H1 (cell line): Measurements from ENCODE around the gene MAGI2. TPM values are rescaled to one million over a fixed set of nuclear protein-coding genes. Genes with fewer than 3 reads are reported as not detected.

Experiments
- BRCA1 ChIP-seq: IDR thresholded peaks from 2 replicates; pipeline ENCODE4 v1.6.1; 2012; ENCODE audit warnings: low read depth, low read length, improper control_type of control experiment
- CHD1 ChIP-seq: IDR thresholded peaks from 2 replicates; pipeline ENCODE4 v1.6.1; 2012; ENCODE audit warnings: low read depth, low read length, improper control_type of control experiment
- RBBP5 ChIP-seq: IDR thresholded peaks from 2 replicates; pipeline ENCODE4 v1.7.1; 2012; ENCODE audit warnings: low read depth, mild to moderate bottlenecking, inconsistent platforms, low read length, moderate library complexity, borderline replicate concordance
- RXRA ChIP-seq: IDR thresholded peaks from 2 replicates; pipeline ENCODE4 v1.6.1; 2011; ENCODE audit warnings: low read depth, mild to moderate bottlenecking, low read length, moderate library complexity; ENCODE audit not compliant: insufficient read depth
- SIX5 ChIP-seq: IDR thresholded peaks from 2 replicates; pipeline ENCODE4 v1.6.1; 2011; ENCODE audit warnings: mild to moderate bottlenecking, low read depth, low read length
- ZNF274 ChIP-seq: IDR thresholded peaks from 2 replicates; pipeline ENCODE4 v1.7.0; 2012; ENCODE audit warnings: low read length, borderline replicate concordance; ENCODE audit errors: extremely low read depth
- polyA plus RNA-seq, 7 experiments: library from polyadenylated mRNA; depleted of rRNA in 3 of 7; stranded (reverse) in 5 of 7; unstranded in 2 of 7; fragments of >200 nt in 5 of 7; fragments of 200-250 nt in 2 of 7; gene quantifications; 1 replicate in 5 of 7; 2 replicates in 1 of 7; 4 replicates in 1 of 7; pipeline versions ENCODE4 v1.2.1 to v1.2.3, GENCODE V29; 2011 to 2013; ENCODE audit warnings: missing spikeins in 2 of 7, mixed read lengths in 2 of 7
- total RNA-seq: library from RNA; stranded (reverse); fragmentation: NEBNext Ultra II Directional; extraction: Animal tissue kit (Norgen Biotek cat#: 25700); gene quantifications from 2 replicates; pipeline ENCODE4 v1.2.1, GENCODE V29; 2021
- TF ChIP-seq, protein P1 (sequence below): fragments of 300-600 bp; sonication (generic); IDR thresholded peaks from 2 replicates; pipeline ENCODE4 v1.7.1; 2012; ENCODE audit warnings: low read length, moderate library complexity, mild to moderate bottlenecking, inconsistent platforms; ENCODE audit not compliant: insufficient replicate concordance
- TF ChIP-seq, protein P2 (sequence below): IDR thresholded peaks from 2 replicates; pipeline ENCODE4 v1.6.1; 2011; ENCODE audit warnings: low read length, improper control_type of control experiment
- TF ChIP-seq, protein P3 (sequence below): IDR thresholded peaks from 2 replicates; pipeline ENCODE4 v1.6.1; 2011; ENCODE audit warnings: low read depth, mild to moderate bottlenecking, low read length; ENCODE audit not compliant: insufficient read depth

The MAGI2 gene
- total and polyA plus RNA-seq, 2 of the 8 experiments (the other 6 are each of a cell fraction or from before 2014, with no cell fraction given), result 6.0 to 27.3 TPM

DNA sequence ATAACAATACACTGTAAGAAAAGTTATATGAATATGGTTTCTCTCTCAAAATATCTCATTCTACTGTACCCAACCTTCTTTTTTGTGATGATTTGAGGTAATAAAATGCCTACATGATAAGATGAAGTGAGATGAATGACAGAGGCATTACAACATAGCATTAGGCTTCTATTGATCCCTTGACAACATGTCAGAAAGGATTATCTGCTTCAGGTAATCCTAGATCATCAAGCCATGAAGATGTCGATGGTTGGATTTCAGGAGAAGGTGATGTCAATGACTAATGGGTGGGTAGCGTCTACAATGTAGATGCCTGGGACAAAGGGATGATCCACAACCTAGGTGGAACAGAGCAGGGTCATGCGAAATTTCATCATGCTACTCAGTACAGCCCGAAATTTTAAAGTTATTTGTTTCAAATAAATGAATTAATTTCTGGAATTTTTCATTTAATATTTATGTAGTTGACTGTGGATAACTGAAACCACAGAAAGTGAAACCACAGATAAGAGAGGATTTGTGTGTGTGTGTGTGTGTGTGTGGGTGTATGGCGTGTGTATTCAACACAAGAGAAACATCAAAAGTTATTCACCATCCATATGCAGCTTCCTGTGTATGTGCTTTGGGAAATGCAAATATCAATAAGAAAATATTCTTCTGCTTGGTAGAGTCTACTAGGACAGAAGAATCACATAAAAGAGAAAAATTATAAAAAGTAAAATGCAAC, 77.0 kb downstream of the MAGI2 start (continued):
- TF ChIP-seq, protein P1, sequence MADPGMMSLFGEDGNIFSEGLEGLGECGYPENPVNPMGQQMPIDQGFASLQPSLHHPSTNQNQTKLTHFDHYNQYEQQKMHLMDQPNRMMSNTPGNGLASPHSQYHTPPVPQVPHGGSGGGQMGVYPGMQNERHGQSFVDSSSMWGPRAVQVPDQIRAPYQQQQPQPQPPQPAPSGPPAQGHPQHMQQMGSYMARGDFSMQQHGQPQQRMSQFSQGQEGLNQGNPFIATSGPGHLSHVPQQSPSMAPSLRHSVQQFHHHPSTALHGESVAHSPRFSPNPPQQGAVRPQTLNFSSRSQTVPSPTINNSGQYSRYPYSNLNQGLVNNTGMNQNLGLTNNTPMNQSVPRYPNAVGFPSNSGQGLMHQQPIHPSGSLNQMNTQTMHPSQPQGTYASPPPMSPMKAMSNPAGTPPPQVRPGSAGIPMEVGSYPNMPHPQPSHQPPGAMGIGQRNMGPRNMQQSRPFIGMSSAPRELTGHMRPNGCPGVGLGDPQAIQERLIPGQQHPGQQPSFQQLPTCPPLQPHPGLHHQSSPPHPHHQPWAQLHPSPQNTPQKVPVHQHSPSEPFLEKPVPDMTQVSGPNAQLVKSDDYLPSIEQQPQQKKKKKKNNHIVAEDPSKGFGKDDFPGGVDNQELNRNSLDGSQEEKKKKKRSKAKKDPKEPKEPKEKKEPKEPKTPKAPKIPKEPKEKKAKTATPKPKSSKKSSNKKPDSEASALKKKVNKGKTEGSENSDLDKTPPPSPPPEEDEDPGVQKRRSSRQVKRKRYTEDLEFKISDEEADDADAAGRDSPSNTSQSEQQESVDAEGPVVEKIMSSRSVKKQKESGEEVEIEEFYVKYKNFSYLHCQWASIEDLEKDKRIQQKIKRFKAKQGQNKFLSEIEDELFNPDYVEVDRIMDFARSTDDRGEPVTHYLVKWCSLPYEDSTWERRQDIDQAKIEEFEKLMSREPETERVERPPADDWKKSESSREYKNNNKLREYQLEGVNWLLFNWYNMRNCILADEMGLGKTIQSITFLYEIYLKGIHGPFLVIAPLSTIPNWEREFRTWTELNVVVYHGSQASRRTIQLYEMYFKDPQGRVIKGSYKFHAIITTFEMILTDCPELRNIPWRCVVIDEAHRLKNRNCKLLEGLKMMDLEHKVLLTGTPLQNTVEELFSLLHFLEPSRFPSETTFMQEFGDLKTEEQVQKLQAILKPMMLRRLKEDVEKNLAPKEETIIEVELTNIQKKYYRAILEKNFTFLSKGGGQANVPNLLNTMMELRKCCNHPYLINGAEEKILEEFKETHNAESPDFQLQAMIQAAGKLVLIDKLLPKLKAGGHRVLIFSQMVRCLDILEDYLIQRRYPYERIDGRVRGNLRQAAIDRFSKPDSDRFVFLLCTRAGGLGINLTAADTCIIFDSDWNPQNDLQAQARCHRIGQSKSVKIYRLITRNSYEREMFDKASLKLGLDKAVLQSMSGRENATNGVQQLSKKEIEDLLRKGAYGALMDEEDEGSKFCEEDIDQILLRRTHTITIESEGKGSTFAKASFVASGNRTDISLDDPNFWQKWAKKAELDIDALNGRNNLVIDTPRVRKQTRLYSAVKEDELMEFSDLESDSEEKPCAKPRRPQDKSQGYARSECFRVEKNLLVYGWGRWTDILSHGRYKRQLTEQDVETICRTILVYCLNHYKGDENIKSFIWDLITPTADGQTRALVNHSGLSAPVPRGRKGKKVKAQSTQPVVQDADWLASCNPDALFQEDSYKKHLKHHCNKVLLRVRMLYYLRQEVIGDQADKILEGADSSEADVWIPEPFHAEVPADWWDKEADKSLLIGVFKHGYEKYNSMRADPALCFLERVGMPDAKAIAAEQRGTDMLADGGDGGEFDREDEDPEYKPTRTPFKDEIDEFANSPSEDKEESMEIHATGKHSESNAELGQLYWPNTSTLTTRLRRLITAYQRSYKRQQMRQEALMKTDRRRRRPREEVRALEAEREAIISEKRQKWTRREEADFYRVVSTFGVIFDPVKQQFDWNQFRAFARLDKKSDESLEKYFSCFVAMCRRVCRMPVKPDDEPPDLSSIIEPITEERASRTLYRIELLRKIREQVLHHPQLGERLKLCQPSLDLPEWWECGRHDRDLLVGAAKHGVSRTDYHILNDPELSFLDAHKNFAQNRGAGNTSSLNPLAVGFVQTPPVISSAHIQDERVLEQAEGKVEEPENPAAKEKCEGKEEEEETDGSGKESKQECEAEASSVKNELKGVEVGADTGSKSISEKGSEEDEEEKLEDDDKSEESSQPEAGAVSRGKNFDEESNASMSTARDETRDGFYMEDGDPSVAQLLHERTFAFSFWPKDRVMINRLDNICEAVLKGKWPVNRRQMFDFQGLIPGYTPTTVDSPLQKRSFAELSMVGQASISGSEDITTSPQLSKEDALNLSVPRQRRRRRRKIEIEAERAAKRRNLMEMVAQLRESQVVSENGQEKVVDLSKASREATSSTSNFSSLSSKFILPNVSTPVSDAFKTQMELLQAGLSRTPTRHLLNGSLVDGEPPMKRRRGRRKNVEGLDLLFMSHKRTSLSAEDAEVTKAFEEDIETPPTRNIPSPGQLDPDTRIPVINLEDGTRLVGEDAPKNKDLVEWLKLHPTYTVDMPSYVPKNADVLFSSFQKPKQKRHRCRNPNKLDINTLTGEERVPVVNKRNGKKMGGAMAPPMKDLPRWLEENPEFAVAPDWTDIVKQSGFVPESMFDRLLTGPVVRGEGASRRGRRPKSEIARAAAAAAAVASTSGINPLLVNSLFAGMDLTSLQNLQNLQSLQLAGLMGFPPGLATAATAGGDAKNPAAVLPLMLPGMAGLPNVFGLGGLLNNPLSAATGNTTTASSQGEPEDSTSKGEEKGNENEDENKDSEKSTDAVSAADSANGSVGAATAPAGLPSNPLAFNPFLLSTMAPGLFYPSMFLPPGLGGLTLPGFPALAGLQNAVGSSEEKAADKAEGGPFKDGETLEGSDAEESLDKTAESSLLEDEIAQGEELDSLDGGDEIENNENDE, result no peak
- TF ChIP-seq, protein P2, sequence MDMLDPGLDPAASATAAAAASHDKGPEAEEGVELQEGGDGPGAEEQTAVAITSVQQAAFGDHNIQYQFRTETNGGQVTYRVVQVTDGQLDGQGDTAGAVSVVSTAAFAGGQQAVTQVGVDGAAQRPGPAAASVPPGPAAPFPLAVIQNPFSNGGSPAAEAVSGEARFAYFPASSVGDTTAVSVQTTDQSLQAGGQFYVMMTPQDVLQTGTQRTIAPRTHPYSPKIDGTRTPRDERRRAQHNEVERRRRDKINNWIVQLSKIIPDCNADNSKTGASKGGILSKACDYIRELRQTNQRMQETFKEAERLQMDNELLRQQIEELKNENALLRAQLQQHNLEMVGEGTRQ, result no peak
- TF ChIP-seq ZNF274 (no peak), RBBP5 (no peak), BRCA1 (no peak), RXRA (no peak), CHD1 (no peak), SIX5 (no peak)
- TF ChIP-seq, protein P3, sequence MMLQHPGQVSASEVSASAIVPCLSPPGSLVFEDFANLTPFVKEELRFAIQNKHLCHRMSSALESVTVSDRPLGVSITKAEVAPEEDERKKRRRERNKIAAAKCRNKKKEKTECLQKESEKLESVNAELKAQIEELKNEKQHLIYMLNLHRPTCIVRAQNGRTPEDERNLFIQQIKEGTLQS, result no peak
